HCT116 (cell line): Measurements from ENCODE around the gene FOXD1. TPM values are rescaled to one million over a fixed set of nuclear protein-coding genes. Genes with fewer than 3 reads are reported as not detected.

Experiments
- ATAC-seq: fragments of 200-7000 bp; cut with Tn5 transposase; 2 replicates; pipeline ENCODE4 v1.9.1; 2020; ENCODE audit warnings: mild to moderate bottlenecking, moderate library complexity
- BruUV-seq: library from RNA; stranded (reverse); fragments of 400-500 nt; replicated peaks from 2 replicates; lab custom pipeline; 2021; lab: Mats Ljungman, UMichigan
- CTCF ChIA-PET: fragments of 300-600 bp; sonication (Branson Sonifier 250); formaldehyde crosslinking; loops from one replicate; lab custom pipeline; 2021; ENCODE audit warnings: antibody characterized with exemption; lab: Charles Lee
- POLR2A ChIA-PET: fragments of 300-600, 350-600 bp; sonication (Branson Sonifier 250); formaldehyde crosslinking; loops from one replicate; lab custom pipeline; 2021; ENCODE audit warnings: antibody characterized with exemption; lab: Charles Lee
- RAD21 ChIA-PET, 2 experiments: fragments of 300-600 bp; sonication (Branson Sonifier 250); formaldehyde crosslinking; loops; one replicate each; lab custom pipeline; 2023; ENCODE audit warnings: low total read pairs in 2 of 2; ENCODE audit not compliant: uncharacterized antibody in 2 of 2, unreplicated experiment in 2 of 2, low non-redundant PET in 1 of 2; lab: Charles Lee
- DNase-seq: peaks from one replicate; pipeline ENCODE4 v3.0.0-alpha.2; 2010; ENCODE audit warnings: low read depth, low spot score
- H2AFZ ChIP-seq: fragments of 200-600 bp; shearing (Covaris generic), sonication (generic); 2 replicates; pipeline ENCODE4 v1.6.1; 2017; ENCODE audit warnings: low read depth, mixed run types, mixed read lengths, antibody characterized with exemption, low read length; ENCODE audit not compliant: poor library complexity, severe bottlenecking
- H3K27ac ChIP-seq: 2 replicates; pipeline ENCODE4 v1.5.1; 2012; ENCODE audit warnings: low read depth, low read length
- H3K27me3 ChIP-seq: fragments of 200-600 bp; sonication (generic); 2 replicates; pipeline ENCODE4 v1.6.1; 2016; ENCODE audit warnings: mixed run types, low read length, mixed read lengths; ENCODE audit not compliant: insufficient read depth
- H3K36me3 ChIP-seq, 2 experiments: fragments of 200-500 bp in 1 of 2; fragments of 200-600 bp in 1 of 2; sonication (Bioruptor generic) in 1 of 2; sonication (generic) in 1 of 2; 2 replicates each; pipeline versions ENCODE4 v1.5.1 to v1.6.1; 2014 to 2016; ENCODE audit warnings: low read length in 2 of 2, inconsistent platforms in 1 of 2, mixed read lengths in 1 of 2, mixed run types in 1 of 2; ENCODE audit not compliant: insufficient read depth in 2 of 2, control insufficient read depth in 1 of 2
- H3K4me1 ChIP-seq, 2 experiments: fragments of 200-600 bp in 1 of 2; sonication (generic) in 1 of 2; 2 replicates each; pipeline versions ENCODE4 v1.5.1 to v1.6.1; 2012 to 2017; ENCODE audit warnings: low read length in 2 of 2, inconsistent platforms in 1 of 2, mild to moderate bottlenecking in 1 of 2, mixed read lengths in 1 of 2, mixed run types in 1 of 2, moderate library complexity in 1 of 2; ENCODE audit not compliant: insufficient read depth in 2 of 2, control insufficient read depth in 1 of 2
- H3K4me2 ChIP-seq: fragments of 200-600 bp; sonication (generic); 2 replicates; pipeline ENCODE4 v1.6.1; 2017; ENCODE audit warnings: mixed run types, low read length, mixed read lengths
- H3K4me3 ChIP-seq, 2 experiments: fragments of 200-600 bp in 1 of 2; sonication (generic) in 1 of 2; replicated peaks in 1 of 2; 2 replicates each; pipeline ENCODE4 v1.5.1; 2011 to 2016; ENCODE audit warnings: low read length in 2 of 2, control low read depth in 1 of 2, low read depth in 1 of 2, mild to moderate bottlenecking in 1 of 2, mixed read lengths in 1 of 2, mixed run types in 1 of 2
- H3K79me2 ChIP-seq: fragments of 200-600 bp; sonication (generic); 2 replicates; pipeline ENCODE4 v1.6.1; 2017; ENCODE audit warnings: mild to moderate bottlenecking, mixed run types, low read length, moderate library complexity, mixed read lengths; ENCODE audit not compliant: insufficient read depth
- H3K9ac ChIP-seq: fragments of 200-600 bp; sonication (generic); 2 replicates; pipeline ENCODE4 v1.6.1; 2016; ENCODE audit warnings: low read length, mixed read lengths
- H3K9me2 ChIP-seq: fragments of 200-600 bp; sonication (generic), shearing (Covaris generic); 2 replicates; pipeline ENCODE4 v1.6.1; 2017; ENCODE audit warnings: mixed run types, mild to moderate bottlenecking, moderate library complexity; ENCODE audit not compliant: insufficient read depth
- H3K9me3 ChIP-seq, 2 experiments: fragments of 200-500 bp in 1 of 2; fragments of 200-600 bp in 1 of 2; sonication (Bioruptor generic) in 1 of 2; sonication (generic) in 1 of 2; 2 replicates each; pipeline ENCODE4 v1.6.1; 2014 to 2017; ENCODE audit warnings: low read length in 2 of 2, mixed read lengths in 2 of 2, inconsistent platforms in 1 of 2, low read depth in 1 of 2, mild to moderate bottlenecking in 1 of 2, mixed run types in 1 of 2, moderate library complexity in 1 of 2; ENCODE audit not compliant: control insufficient read depth in 1 of 2, insufficient read depth in 1 of 2
- H4K20me1 ChIP-seq: fragments of 200-600 bp; sonication (generic), shearing (Covaris generic); 2 replicates; pipeline ENCODE4 v1.6.1; 2017; ENCODE audit warnings: mixed run types, mild to moderate bottlenecking, moderate library complexity; ENCODE audit not compliant: insufficient read depth
- ATF3 ChIP-seq: IDR thresholded peaks from 2 replicates; pipeline ENCODE4 v1.6.1; 2012
- CBX3 ChIP-seq: IDR thresholded peaks from 2 replicates; pipeline ENCODE4 v1.6.1; 2012; ENCODE audit warnings: low read depth
- CEBPB ChIP-seq: IDR thresholded peaks from 2 replicates; pipeline ENCODE4 v1.6.1; 2012; ENCODE audit warnings: low read depth
- CTCF ChIP-seq, 3 experiments: fragments of 200-600 bp in 1 of 3; sonication (generic) in 1 of 3; IDR thresholded peaks in 2 of 3; conservative IDR thresholded peaks in 1 of 3; 2 replicates each; pipeline ENCODE4 v1.5.1; 2012 to 2017; ENCODE audit warnings: low read depth in 2 of 3, low read length in 2 of 3, antibody characterized with exemption in 1 of 3, borderline replicate concordance in 1 of 3, control low read depth in 1 of 3, mild to moderate bottlenecking in 1 of 3, mixed read lengths in 1 of 3, mixed run types in 1 of 3, moderate library complexity in 1 of 3; ENCODE audit not compliant: insufficient read depth in 1 of 3
- EZH2 ChIP-seq: fragments of 200-600 bp; sonication (generic); IDR thresholded peaks from 2 replicates; pipeline ENCODE4 v1.6.1; 2017; ENCODE audit warnings: antibody characterized with exemption, mixed run types
- MAX ChIP-seq: IDR thresholded peaks from 2 replicates; pipeline ENCODE4 v1.6.1; 2012
- POLR2A ChIP-seq: IDR thresholded peaks from 2 replicates; pipeline ENCODE4 v1.7.0; 2011; ENCODE audit warnings: borderline replicate concordance; ENCODE audit not compliant: insufficient read depth, insufficient read length; ENCODE audit errors: extremely low read depth
- POLR2AphosphoS5 ChIP-seq: IDR thresholded peaks from 2 replicates; pipeline ENCODE4 v1.6.1; 2011; ENCODE audit warnings: mild to moderate bottlenecking, low read depth, low read length, moderate library complexity
- RAD21 ChIP-seq: IDR thresholded peaks from 2 replicates; pipeline ENCODE4 v1.6.1; 2012; ENCODE audit warnings: low read depth, mild to moderate bottlenecking
- SIN3A ChIP-seq: IDR thresholded peaks from 2 replicates; pipeline ENCODE4 v1.6.1; 2012; ENCODE audit warnings: low read depth
- SP1 ChIP-seq: IDR thresholded peaks from 2 replicates; pipeline ENCODE4 v1.6.1; 2012; ENCODE audit warnings: low read depth
- SRF ChIP-seq: IDR thresholded peaks from 2 replicates; pipeline ENCODE4 v1.6.1; 2012; ENCODE audit warnings: low read depth
- intact Hi-C: fragments of 100-400 bp; cut with micrococcal nuclease; formaldehyde crosslinking; loops from 2 replicates; pipeline ENCODE4 v1.10.0; 2022
- total RNA-seq: library from RNA; stranded (reverse); gene quantifications from one replicate; pipeline ENCODE4 v1.2.1, GENCODE V29; 2021; ENCODE audit not compliant: unreplicated experiment

Gene FOXD1
- total RNA-seq, 1 experiment from 2014 or later = 26.8 TPM

- no peak for DNase-seq
- H3K4me2 ChIP-seq = no peak overlapping the region
These were observed 11.6 kb upstream of the FOXD1 start for GRCh38 chr5:73460133-73460532.

More at GRCh38 chr5:73460133-73460532, 11.6 kb upstream of the FOXD1 start:
- POLR2A ChIA-PET = no interaction called here
- CTCF ChIA-PET = no interaction called here
- H3K27me3 ChIP-seq = no peaks in the 10 kb centered on the region
- no peaks in the 10 kb centered on the region for H3K9me3 ChIP-seq
- H2AFZ ChIP-seq = no peak overlapping the region
- no peak for ATAC-seq
- H3K79me2 ChIP-seq = no peaks in the 10 kb centered on the region
- H3K4me3 ChIP-seq = no peak overlapping the region
- H3K4me1 ChIP-seq = no peaks in the 10 kb centered on the region
- no peaks in the 10 kb centered on the region for H4K20me1 ChIP-seq
- intact Hi-C loops = no loop called here
- RAD21 ChIA-PET = no interaction called here
- no peak overlapping the region for H3K9ac ChIP-seq
- H3K36me3 ChIP-seq = no peaks in the 10 kb centered on the region
- no TSS peak for BruUV-seq
- TF ChIP-seq SIN3A (no peak), CEBPB (no peak), SRF (no peak), EZH2 (no peak), ATF3 (no peak), POLR2A (no peak), SP1 (no peak), CTCF (IDR thresholded peaks at IDR 0.05 in 2 of 3, conservative IDR thresholded peaks at IDR 0.05 in 1 of 3; ENCODE audit: borderline replicate concordance in 1 of 3, insufficient read depth in 1 of 3, low read depth in 2 of 3, low read length in 2 of 3) (no peak), MAX (no peak), POLR2AphosphoS5 (no peak), CBX3 (no peak), RAD21 (no peak)
- no peaks in the 10 kb centered on the region for H3K9me2 ChIP-seq
- H3K27ac ChIP-seq = no peak overlapping the region
